Neural cell (in vitro differentiated cells): ENCODE data around the gene COL23A1. TPM values are rescaled to one million over a fixed set of nuclear protein-coding genes. Genes with fewer than 3 reads are reported as not detected.

Experiments
- H2AFZ ChIP-seq: fragments of 200-600, 300-800 bp; sonication (generic), shearing (Covaris generic); 2 replicates; pipeline ENCODE4 v1.6.0; 2014; ENCODE audit warnings: low read depth, mild to moderate bottlenecking, antibody characterized with exemption, low read length, moderate library complexity
- H3F3A ChIP-seq: fragments of 200-600 bp; shearing (Covaris generic); 2 replicates; pipeline ENCODE4 v1.6.1; 2016; ENCODE audit warnings: mild to moderate bottlenecking, moderate library complexity, mixed read lengths, antibody characterized with exemption, low read length; ENCODE audit not compliant: insufficient read depth, poor library complexity, severe bottlenecking
- H3K27ac ChIP-seq: fragments of 200-600, 300-800 bp; sonication (generic), shearing (Covaris generic); 2 replicates; pipeline ENCODE4 v1.5.1; 2014; ENCODE audit warnings: mild to moderate bottlenecking, low read length, moderate library complexity
- H3K27me3 ChIP-seq: fragments of 300-800, 200-600 bp; sonication (generic), shearing (Covaris generic); 2 replicates; pipeline ENCODE4 v1.6.0; 2014; ENCODE audit warnings: mild to moderate bottlenecking, low read depth, low read length, moderate library complexity; ENCODE audit not compliant: insufficient read depth
- H3K36me3 ChIP-seq: fragments of 300-800, 200-600 bp; sonication (generic), shearing (Covaris generic); 2 replicates; pipeline ENCODE4 v1.5.1; 2014; ENCODE audit warnings: mild to moderate bottlenecking, antibody characterized with exemption, low read length, moderate library complexity; ENCODE audit not compliant: insufficient read depth
- H3K4me2 ChIP-seq: fragments of 300-800, 200-600 bp; sonication (generic), shearing (Covaris generic); 2 replicates; pipeline ENCODE4 v1.6.0; 2014; ENCODE audit warnings: mild to moderate bottlenecking, low read length
- H3K4me3 ChIP-seq: fragments of 300-800, 200-600 bp; sonication (generic), shearing (Covaris generic); 2 replicates; pipeline ENCODE4 v1.5.1; 2014; ENCODE audit warnings: mild to moderate bottlenecking, low read length, moderate library complexity
- H3K79me2 ChIP-seq: fragments of 200-600 bp; shearing (Covaris generic); replicated peaks from 2 replicates; pipeline ENCODE4 v1.6.0; 2014; ENCODE audit warnings: mild to moderate bottlenecking, low read length, moderate library complexity; ENCODE audit not compliant: insufficient read depth
- H3K9ac ChIP-seq: fragments of 300-800, 200-600 bp; sonication (generic), shearing (Covaris generic); 2 replicates; pipeline ENCODE4 v1.6.1; 2016; ENCODE audit warnings: mild to moderate bottlenecking, low read length, mixed read lengths
- H3K9me2 ChIP-seq: fragments of 200-600 bp; shearing (Covaris generic); 2 replicates; pipeline ENCODE4 v1.6.1; 2016; ENCODE audit warnings: mild to moderate bottlenecking, low read length, mixed read lengths; ENCODE audit not compliant: insufficient read depth
- H3K9me3 ChIP-seq: fragments of 200-600, 300-800 bp; sonication (generic), shearing (Covaris generic); 2 replicates; pipeline ENCODE4 v1.6.1; 2016; ENCODE audit warnings: mild to moderate bottlenecking, mixed run types, low read length, moderate library complexity, mixed read lengths
- H4K20me1 ChIP-seq: fragments of 200-600 bp; shearing (Covaris generic); 2 replicates; pipeline ENCODE4 v1.6.1; 2016; ENCODE audit warnings: mild to moderate bottlenecking, mixed run types; ENCODE audit not compliant: insufficient read depth
- EP300 ChIP-seq: fragments of 450-650 bp; conservative IDR thresholded peaks from 2 replicates; pipeline ENCODE4 v1.6.1; 2014; ENCODE audit warnings: antibody characterized with exemption, mild to moderate bottlenecking, moderate library complexity; ENCODE audit not compliant: poor library complexity, severe bottlenecking
- EZH2 ChIP-seq: fragments of 200-600, 300-800 bp; shearing (Covaris generic), sonication (generic); IDR thresholded peaks from 2 replicates; pipeline ENCODE4 v1.6.1; 2014; ENCODE audit warnings: antibody characterized with exemption, low read length, borderline replicate concordance, mild to moderate bottlenecking; ENCODE audit not compliant: insufficient read depth, poor library complexity, severe bottlenecking
- MXI1 ChIP-seq: fragments of 450-650 bp; conservative IDR thresholded peaks from 2 replicates; pipeline ENCODE4 v1.6.1; 2014; ENCODE audit warnings: antibody characterized with exemption, mild to moderate bottlenecking; ENCODE audit not compliant: poor library complexity, severe bottlenecking
- POLR2AphosphoS5 ChIP-seq: IDR thresholded peaks from 2 replicates; pipeline ENCODE4 v1.6.1; 2012
- RAD21 ChIP-seq: fragments of 450-650 bp; conservative IDR thresholded peaks from 2 replicates; pipeline ENCODE4 v1.6.1; 2014; ENCODE audit warnings: antibody characterized with exemption, mild to moderate bottlenecking, moderate library complexity
- SMC3 ChIP-seq: fragments of 450-650 bp; conservative IDR thresholded peaks from 2 replicates; pipeline ENCODE4 v1.6.1; 2014; ENCODE audit warnings: antibody characterized with exemption, mild to moderate bottlenecking, moderate library complexity; ENCODE audit not compliant: poor library complexity
- TAF1 ChIP-seq: IDR thresholded peaks from 2 replicates; pipeline ENCODE4 v1.6.1; 2012; ENCODE audit warnings: low read depth
- polyA plus RNA-seq: library from polyadenylated mRNA; depleted of rRNA; stranded (reverse); fragments of >200 nt; gene quantifications from 2 replicates; pipeline ENCODE4 v1.2.3, GENCODE V29; 2014
- TF ChIP-seq, protein P1 (sequence below): fragments of 450-650 bp; IDR thresholded peaks from 2 replicates; pipeline ENCODE4 v1.5.1; 2014; ENCODE audit warnings: antibody characterized with exemption, mild to moderate bottlenecking, moderate library complexity; ENCODE audit not compliant: poor library complexity, severe bottlenecking
- TF ChIP-seq, protein P2 (sequence below): IDR thresholded peaks from 2 replicates; pipeline ENCODE4 v1.6.1; 2012; ENCODE audit warnings: borderline replicate concordance

COL23A1 gene
- polyA plus RNA-seq, 1 donor from 2014 or later, result not detected

GRCh38 chr5:178424810-178425177 lies 165.4 kb downstream of the COL23A1 start:
- H3K27ac ChIP-seq, result no peak overlapping the region
- H3F3A ChIP-seq, result no peaks in the 10 kb centered on the region
- H3K79me2 ChIP-seq, result no peaks in the 10 kb centered on the region
- no peaks in the 10 kb centered on the region for H3K27me3 ChIP-seq
- TF ChIP-seq EZH2 (no peak), POLR2AphosphoS5 (no peak), TAF1 (no peak)
- no peak overlapping the region for H2AFZ ChIP-seq
- H3K36me3 ChIP-seq, result no peaks in the 10 kb centered on the region
- H4K20me1 ChIP-seq, result no peaks in the 10 kb centered on the region
- no peaks in the 10 kb centered on the region for H3K9me3 ChIP-seq
- H3K9ac ChIP-seq, result no peak overlapping the region
- no peaks in the 10 kb centered on the region for H3K9me2 ChIP-seq
- H3K4me3 ChIP-seq, result no peak overlapping the region
- no peak overlapping the region for H3K4me2 ChIP-seq

GRCh38 chr5:178423901-178424809 lies 166.0 kb downstream of the COL23A1 start:
- Histone ChIP-seq H3K4me3 (no peak overlapping the region), H3K9me3 (no peaks in the 10 kb centered on the region), H2AFZ (no peak overlapping the region), H3K27ac (no peak overlapping the region), H3K36me3 (no peaks in the 10 kb centered on the region), H3K4me2 (no peak overlapping the region), H3K27me3 (no peaks in the 10 kb centered on the region), H3K9ac (no peak overlapping the region), H3K9me2 (no peaks in the 10 kb centered on the region), H4K20me1 (no peaks in the 10 kb centered on the region), H3K79me2 (no peaks in the 10 kb centered on the region), H3F3A (no peaks in the 10 kb centered on the region)
- TF ChIP-seq EZH2, result no peak
- no peak for TF ChIP-seq TAF1
- no peak for TF ChIP-seq RAD21
- TF ChIP-seq, protein P1, sequence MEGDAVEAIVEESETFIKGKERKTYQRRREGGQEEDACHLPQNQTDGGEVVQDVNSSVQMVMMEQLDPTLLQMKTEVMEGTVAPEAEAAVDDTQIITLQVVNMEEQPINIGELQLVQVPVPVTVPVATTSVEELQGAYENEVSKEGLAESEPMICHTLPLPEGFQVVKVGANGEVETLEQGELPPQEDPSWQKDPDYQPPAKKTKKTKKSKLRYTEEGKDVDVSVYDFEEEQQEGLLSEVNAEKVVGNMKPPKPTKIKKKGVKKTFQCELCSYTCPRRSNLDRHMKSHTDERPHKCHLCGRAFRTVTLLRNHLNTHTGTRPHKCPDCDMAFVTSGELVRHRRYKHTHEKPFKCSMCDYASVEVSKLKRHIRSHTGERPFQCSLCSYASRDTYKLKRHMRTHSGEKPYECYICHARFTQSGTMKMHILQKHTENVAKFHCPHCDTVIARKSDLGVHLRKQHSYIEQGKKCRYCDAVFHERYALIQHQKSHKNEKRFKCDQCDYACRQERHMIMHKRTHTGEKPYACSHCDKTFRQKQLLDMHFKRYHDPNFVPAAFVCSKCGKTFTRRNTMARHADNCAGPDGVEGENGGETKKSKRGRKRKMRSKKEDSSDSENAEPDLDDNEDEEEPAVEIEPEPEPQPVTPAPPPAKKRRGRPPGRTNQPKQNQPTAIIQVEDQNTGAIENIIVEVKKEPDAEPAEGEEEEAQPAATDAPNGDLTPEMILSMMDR, result no peak
- no peak for TF ChIP-seq MXI1
- no peak for TF ChIP-seq EP300
- TF ChIP-seq SMC3, result no peak
- TF ChIP-seq, protein P2, sequence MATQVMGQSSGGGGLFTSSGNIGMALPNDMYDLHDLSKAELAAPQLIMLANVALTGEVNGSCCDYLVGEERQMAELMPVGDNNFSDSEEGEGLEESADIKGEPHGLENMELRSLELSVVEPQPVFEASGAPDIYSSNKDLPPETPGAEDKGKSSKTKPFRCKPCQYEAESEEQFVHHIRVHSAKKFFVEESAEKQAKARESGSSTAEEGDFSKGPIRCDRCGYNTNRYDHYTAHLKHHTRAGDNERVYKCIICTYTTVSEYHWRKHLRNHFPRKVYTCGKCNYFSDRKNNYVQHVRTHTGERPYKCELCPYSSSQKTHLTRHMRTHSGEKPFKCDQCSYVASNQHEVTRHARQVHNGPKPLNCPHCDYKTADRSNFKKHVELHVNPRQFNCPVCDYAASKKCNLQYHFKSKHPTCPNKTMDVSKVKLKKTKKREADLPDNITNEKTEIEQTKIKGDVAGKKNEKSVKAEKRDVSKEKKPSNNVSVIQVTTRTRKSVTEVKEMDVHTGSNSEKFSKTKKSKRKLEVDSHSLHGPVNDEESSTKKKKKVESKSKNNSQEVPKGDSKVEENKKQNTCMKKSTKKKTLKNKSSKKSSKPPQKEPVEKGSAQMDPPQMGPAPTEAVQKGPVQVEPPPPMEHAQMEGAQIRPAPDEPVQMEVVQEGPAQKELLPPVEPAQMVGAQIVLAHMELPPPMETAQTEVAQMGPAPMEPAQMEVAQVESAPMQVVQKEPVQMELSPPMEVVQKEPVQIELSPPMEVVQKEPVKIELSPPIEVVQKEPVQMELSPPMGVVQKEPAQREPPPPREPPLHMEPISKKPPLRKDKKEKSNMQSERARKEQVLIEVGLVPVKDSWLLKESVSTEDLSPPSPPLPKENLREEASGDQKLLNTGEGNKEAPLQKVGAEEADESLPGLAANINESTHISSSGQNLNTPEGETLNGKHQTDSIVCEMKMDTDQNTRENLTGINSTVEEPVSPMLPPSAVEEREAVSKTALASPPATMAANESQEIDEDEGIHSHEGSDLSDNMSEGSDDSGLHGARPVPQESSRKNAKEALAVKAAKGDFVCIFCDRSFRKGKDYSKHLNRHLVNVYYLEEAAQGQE, result no peak
- no peak for TF ChIP-seq POLR2AphosphoS5
